Endothelial cell of umbilical vein (primary cell): ENCODE data around the gene ZBTB20. TPM values are rescaled to one million over a fixed set of nuclear protein-coding genes. Genes with fewer than 3 reads are reported as not detected.

ENCODE experiments used
- BruUV-seq: library from RNA; stranded (reverse); fragments of 400-500 nt; replicated peaks from 2 replicates; lab custom pipeline; 2021; lab: Mats Ljungman, UMichigan
- CTCF ChIA-PET: fragments of 300-600, 350-600 bp; sonication (Branson Sonifier 250); formaldehyde crosslinking; loops from one replicate; lab custom pipeline; 2021; ENCODE audit warnings: antibody characterized with exemption, inconsistent platforms; lab: Charles Lee
- POLR2A ChIA-PET: fragments of 300-600, 350-600 bp; sonication (Branson Sonifier 250); formaldehyde crosslinking; loops from one replicate; lab custom pipeline; 2021; ENCODE audit warnings: antibody characterized with exemption, inconsistent platforms; lab: Charles Lee
- DNase-seq: peaks from one replicate; pipeline ENCODE4 v3.0.0-alpha.2; 2011; ENCODE audit warnings: low read depth, low spot score
- FAIRE-seq: peaks from 2 replicates; lab custom pipeline; 2011; peaks lifted over from hg19 to GRCh38; lab: Jason Lieb, UNC
- H2AFZ ChIP-seq: 2 replicates; pipeline ENCODE4 v1.6.0; 2012; ENCODE audit warnings: low read depth, low read length, control low read depth, inconsistent platforms
- H3K27ac ChIP-seq: 2 replicates; pipeline ENCODE4 v1.5.1; 2011; ENCODE audit warnings: low read depth, mild to moderate bottlenecking, control low read depth, low read length, moderate library complexity; ENCODE audit not compliant: insufficient read depth
- H3K27me3 ChIP-seq, 2 experiments: 2 replicates each; pipeline versions ENCODE4 v1.6.0 to v1.6.1; 2011; ENCODE audit warnings: low read length in 2 of 2, mixed read lengths in 1 of 2; ENCODE audit not compliant: control insufficient read depth in 2 of 2, insufficient read depth in 2 of 2
- H3K36me3 ChIP-seq, 2 experiments: 2 replicates in 1 of 2; 3 replicates in 1 of 2; pipeline ENCODE4 v1.5.1; 2011; ENCODE audit warnings: low read length in 2 of 2, mild to moderate bottlenecking in 1 of 2, moderate library complexity in 1 of 2; ENCODE audit not compliant: control insufficient read depth in 2 of 2, insufficient read depth in 2 of 2; ENCODE audit errors: extremely low read depth in 1 of 2
- H3K4me1 ChIP-seq: 3 replicates; pipeline ENCODE4 v1.5.1; 2011; ENCODE audit warnings: mild to moderate bottlenecking, low read length; ENCODE audit not compliant: control insufficient read depth, insufficient read depth; ENCODE audit errors: extremely low read depth
- H3K4me2 ChIP-seq: 2 replicates; pipeline ENCODE4 v1.6.1; 2011; ENCODE audit warnings: low read length, control low read depth, mixed read lengths; ENCODE audit not compliant: insufficient read depth
- H3K4me3 ChIP-seq, 3 experiments: fragments of 200-600 bp in 1 of 3; sonication (generic), shearing (Covaris generic) in 1 of 3; replicated peaks in 1 of 3; 2 replicates each; pipeline ENCODE4 v1.5.1; 2011 to 2016; ENCODE audit warnings: control low read depth in 3 of 3, low read length in 3 of 3, mild to moderate bottlenecking in 2 of 3, inconsistent platforms in 1 of 3, low read depth in 1 of 3, moderate library complexity in 1 of 3; ENCODE audit not compliant: insufficient read depth in 1 of 3
- H3K79me2 ChIP-seq: 2 replicates; pipeline ENCODE4 v1.6.0; 2012; ENCODE audit warnings: low read length, inconsistent platforms; ENCODE audit not compliant: control insufficient read depth, insufficient read depth
- H3K9ac ChIP-seq: replicated peaks from 2 replicates; pipeline ENCODE3; 2011; ENCODE audit warnings: low read length, control low read depth; ENCODE audit not compliant: insufficient read depth; ENCODE audit errors: extremely low read depth
- H3K9me1 ChIP-seq: replicated peaks from 3 replicates; pipeline ENCODE4 v1.6.0; 2011; ENCODE audit warnings: mild to moderate bottlenecking, low read length; ENCODE audit not compliant: control insufficient read depth, insufficient read depth; ENCODE audit errors: extremely low read depth
- H3K9me3 ChIP-seq: replicated peaks from 2 replicates; pipeline ENCODE4 v1.5.1; 2012; ENCODE audit warnings: low read length, inconsistent platforms; ENCODE audit not compliant: control insufficient read depth, insufficient read depth
- H4K20me1 ChIP-seq: replicated peaks from 2 replicates; pipeline ENCODE3; 2011; ENCODE audit warnings: mild to moderate bottlenecking, low read length; ENCODE audit not compliant: control insufficient read depth, insufficient read depth; ENCODE audit errors: extremely low read depth
- CTCF ChIP-seq, 2 donors: IDR thresholded peaks; 1 replicate in 1 of 2; 2 replicates in 1 of 2; pipeline ENCODE4 v1.5.1; 2011; ENCODE audit warnings: low read length in 2 of 2, mild to moderate bottlenecking in 2 of 2, moderate library complexity in 2 of 2, control low read depth in 1 of 2, inconsistent platforms in 1 of 2, low read depth in 1 of 2; ENCODE audit not compliant: insufficient read depth in 1 of 2; ENCODE audit errors: extremely low read depth in 1 of 2
- EZH2 ChIP-seq: IDR thresholded peaks from 2 replicates; pipeline ENCODE4 v1.6.1; 2012; ENCODE audit warnings: borderline replicate concordance, low read depth, mild to moderate bottlenecking, moderate library complexity, low read length, inconsistent platforms; ENCODE audit not compliant: severe bottlenecking
- FOS ChIP-seq: IDR thresholded peaks from 2 replicates; pipeline ENCODE4 v1.6.1; 2011; ENCODE audit warnings: mild to moderate bottlenecking, low read length, moderate library complexity, borderline replicate concordance; ENCODE audit not compliant: insufficient read depth
- GATA2 ChIP-seq: IDR thresholded peaks from 2 replicates; pipeline ENCODE4 v1.7.0; 2011; ENCODE audit warnings: low read depth, mild to moderate bottlenecking, moderate library complexity, mixed read lengths, low read length; ENCODE audit not compliant: insufficient read length, insufficient read depth
- JUN ChIP-seq: IDR thresholded peaks from 2 replicates; pipeline ENCODE4 v1.6.1; 2011; ENCODE audit warnings: borderline replicate concordance, low read depth; ENCODE audit not compliant: insufficient read length, insufficient read depth
- MAX ChIP-seq: IDR thresholded peaks from 2 replicates; pipeline ENCODE4 v1.6.1; 2011; ENCODE audit not compliant: insufficient read depth, insufficient read length
- MYC ChIP-seq: IDR thresholded peaks from one replicate; pipeline ENCODE4 v1.6.1; 2011; ENCODE audit warnings: mild to moderate bottlenecking, low read depth, low read length
- POLR2A ChIP-seq: IDR thresholded peaks from 2 replicates; pipeline ENCODE4 v1.6.1; 2012; ENCODE audit warnings: low read depth, mild to moderate bottlenecking, control low read depth, low read length
- POLR2AphosphoS5 ChIP-seq: IDR thresholded peaks from 2 replicates; pipeline ENCODE4 v1.6.1; 2012; ENCODE audit warnings: low read depth, mild to moderate bottlenecking, control low read depth, low read length, moderate library complexity; ENCODE audit not compliant: insufficient read depth
- dilution Hi-C: fragments of 300-500 bp; cut with MboI; formaldehyde crosslinking; loops from one replicate; pipeline ENCODE4 v1.15.0; 2019; ENCODE audit warnings: low sequenced_read_pairs; ENCODE audit not compliant: extremely low pct_ligation_motif_present
- intact Hi-C: fragments of 100-400 bp; cut with micrococcal nuclease; formaldehyde crosslinking; loops from one replicate; pipeline ENCODE4 v1.10.0; 2022
- polyA plus RNA-seq, 4 experiments: library from polyadenylated mRNA; depleted of rRNA in 3 of 4; stranded (reverse) in 3 of 4; unstranded in 1 of 4; fragments of >200 nt; gene quantifications; 2 replicates each; pipeline versions ENCODE4 v1.2.1 to v1.2.3, GENCODE V29; 2011 to 2012; ENCODE audit warnings: missing spikeins in 1 of 4
- total RNA-seq: library from RNA; stranded (reverse); gene quantifications from 2 replicates; pipeline ENCODE4 v1.2.3, GENCODE V29; 2021

Gene ZBTB20
- total and polyA plus RNA-seq, 2 donors (not counting 3 experiments of a cell fraction or from before 2014, with no cell fraction given), result 2.1 to 20.5 TPM

GRCh38 chr3:114587986-114588385 lies 559.1 kb downstream of the ZBTB20 start:
- no peak overlapping the region for H3K27ac ChIP-seq
- no peaks in the 10 kb centered on the region for H4K20me1 ChIP-seq
- CTCF ChIA-PET, result interaction anchor here (0.6 to 0.8 kb wide), 2 partner anchors 15 to 247 kb away, joined by 3 read pairs; no protein-coding TSS in a partner anchor
- POLR2A ChIA-PET, result no interaction called here
- H3K9me3 ChIP-seq, result no peaks in the 10 kb centered on the region
- H3K27me3 ChIP-seq, result no peaks in the 10 kb centered on the region
- dilution Hi-C loops (no loop called here), intact Hi-C loops (no loop called here)
- no peaks in the 10 kb centered on the region for H3K36me3 ChIP-seq
- H3K9me1 ChIP-seq, result no peaks in the 10 kb centered on the region
- no peak overlapping the region for H3K9ac ChIP-seq
- H2AFZ ChIP-seq, result no peak overlapping the region
- no TSS peak for BruUV-seq
- no peak for FAIRE-seq
- H3K4me3 ChIP-seq, result no peak overlapping the region
- no peaks in the 10 kb centered on the region for H3K79me2 ChIP-seq
- TF ChIP-seq FOS (no peak), MAX (no peak), POLR2A (no peak), EZH2 (no peak), POLR2AphosphoS5 (no peak), CTCF (IDR thresholded peaks at IDR 0.05; ENCODE audit: extremely low read depth in 1 of 2, insufficient read depth in 1 of 2, low read depth in 1 of 2, low read length in 2 of 2) (no peak), MYC (no peak), JUN (no peak), GATA2 (no peak)
- no peaks in the 10 kb centered on the region for H3K4me1 ChIP-seq
- no peak overlapping the region for H3K4me2 ChIP-seq
- DNase-seq, result no peak
